SK-N-MC (cell line): Measurements from ENCODE around the gene CYFIP2.

Experiments
- FOXP2 ChIP-seq: optimal IDR thresholded peaks from 2 replicates; pipeline ENCODE3; 2011; ENCODE audit warnings: mild to moderate bottlenecking, moderate library complexity; ENCODE audit not compliant: insufficient read depth; ENCODE audit errors: extremely low read length, control extremely low read depth
- POLR2AphosphoS5 ChIP-seq: IDR thresholded peaks from 2 replicates; pipeline ENCODE4 v1.6.1; 2012; ENCODE audit warnings: mild to moderate bottlenecking, low read depth, low read length, borderline replicate concordance

GRCh38 chr5:157345485-157345884, 79.6 kb downstream of the CYFIP2 start:
- TF ChIP-seq POLR2AphosphoS5 (no peak), FOXP2 (no peak)
